Epithelial cell of proximal tubule (primary cell): ENCODE data around the gene TERT. TPM values are rescaled to one million over a fixed set of nuclear protein-coding genes. Genes with fewer than 3 reads are reported as not detected.
"Not testable (repeated sequence)": the region's sequence is repeated elsewhere in the genome, so short reads cannot be mapped to it uniquely, and the experiment has no call there.

Source experiments
- DNase-seq: peaks from one replicate; pipeline ENCODE4 v3.0.0-alpha.2; 2011; ENCODE audit warnings: low read depth
- H3K4me3 ChIP-seq: 2 replicates; pipeline ENCODE4 v1.5.1; 2011; ENCODE audit warnings: low read depth, mild to moderate bottlenecking, low read length
- CTCF ChIP-seq: conservative IDR thresholded peaks from 2 replicates; pipeline ENCODE4 v1.5.1; 2012; ENCODE audit warnings: low read depth, mild to moderate bottlenecking, low read length
- total RNA-seq: library from RNA; depleted of rRNA; stranded (reverse); fragments of >200 nt; gene quantifications from 2 replicates; pipeline ENCODE4 v1.2.3, GENCODE V29; 2015

TERT gene
- total RNA-seq, 1 donor from 2014 or later, result not detected

DNA sequence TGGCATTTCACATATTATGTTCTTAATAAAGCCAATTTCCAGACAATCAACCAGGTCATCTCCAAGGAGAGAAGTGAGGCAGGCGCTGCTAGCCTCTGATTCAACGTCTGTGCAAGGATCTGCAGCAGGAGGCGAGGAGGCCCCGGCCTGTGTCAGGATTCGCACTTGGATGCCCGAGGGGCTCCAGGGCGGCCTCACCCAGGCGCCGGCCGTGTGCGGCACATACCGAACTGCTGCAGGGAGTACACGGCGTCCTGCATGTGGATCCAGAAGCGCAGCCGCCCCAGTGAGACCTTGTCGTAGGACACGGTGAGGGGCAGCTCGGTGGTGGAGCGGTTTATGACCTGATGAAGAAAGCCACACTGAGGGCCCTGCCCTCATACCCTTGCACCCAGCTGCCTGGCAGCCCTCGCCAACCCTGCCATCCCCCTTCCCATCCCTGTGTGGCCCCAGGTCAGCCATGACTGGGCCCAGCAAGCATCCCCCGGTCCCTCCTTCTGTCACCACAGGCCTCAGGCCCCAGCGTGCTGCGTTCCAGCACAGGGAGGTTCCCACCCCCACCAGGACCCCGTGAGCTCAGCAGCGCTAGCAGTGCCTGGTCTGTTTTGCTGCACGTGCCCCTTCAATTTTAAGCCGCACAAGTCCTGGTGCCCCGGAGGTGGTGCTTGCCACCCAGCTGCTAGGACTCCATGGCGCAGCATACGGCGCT lies 40.1 kb upstream of the TERT start:
- DNase-seq, result no peak
- no peak for TF ChIP-seq CTCF
- H3K4me3 ChIP-seq, result no peak overlapping the region

GRCh38 chr5:1333986-1334385 lies 39.1 kb upstream of the TERT start:
- TF ChIP-seq CTCF, result no peak
- H3K4me3 ChIP-seq, result no peak overlapping the region
- no peak for DNase-seq

DNA sequence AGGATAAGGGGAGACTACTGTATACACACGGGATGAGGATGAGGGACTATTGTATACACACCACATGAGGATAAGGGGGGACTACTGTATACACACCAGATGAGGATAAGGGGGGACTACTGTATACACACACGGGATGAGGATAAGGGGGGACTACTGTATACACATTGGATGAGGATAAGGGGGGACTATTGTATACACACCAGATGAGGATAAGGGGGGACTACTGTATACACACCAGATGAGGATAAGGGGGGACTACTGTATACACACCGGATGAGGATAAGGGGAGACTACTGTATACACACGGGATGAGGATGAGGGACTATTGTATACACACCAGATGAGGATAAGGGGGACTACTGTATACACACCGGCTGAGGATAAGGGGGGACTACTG lies 38.4 kb upstream of the TERT start:
- not testable (repeated sequence) for DNase-seq

GRCh38 chr5:1332461-1333001 lies 37.7 kb upstream of the TERT start:
- TF ChIP-seq CTCF, result no peak
- DNase-seq, result no peak
- H3K4me3 ChIP-seq, result no peak overlapping the region

More for the DNA sequence above, 38.4 kb upstream of the TERT start:
- H3K4me3 ChIP-seq, result not testable (repeated sequence)

DNA sequence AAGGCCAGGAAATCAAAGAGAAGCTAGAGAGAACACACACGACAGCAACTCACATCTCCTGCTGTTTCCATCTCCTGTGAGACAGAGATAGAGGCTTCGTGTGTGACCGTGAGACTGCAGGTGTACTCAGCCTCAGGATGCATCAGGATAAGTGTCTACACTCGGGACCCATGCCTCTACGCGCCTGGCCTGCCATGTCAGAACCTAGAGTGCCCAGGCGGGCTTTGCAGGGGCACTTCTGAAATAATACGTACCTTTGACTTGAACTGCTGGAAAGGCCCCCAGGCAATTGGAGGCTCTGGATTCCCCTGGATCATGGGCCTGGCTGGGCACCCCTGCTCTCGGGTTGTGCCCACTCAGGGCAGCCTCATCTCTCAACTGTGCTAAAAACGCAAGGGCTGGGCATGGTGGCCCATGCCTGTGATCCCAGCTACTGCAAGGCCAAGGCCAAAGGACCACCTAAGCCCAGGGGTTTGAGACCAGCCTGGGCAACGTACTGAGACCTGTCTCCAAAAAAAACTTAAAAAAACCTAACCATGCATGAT lies 37.1 kb upstream of the TERT start:
- no peak for TF ChIP-seq CTCF
- no peak overlapping the region for H3K4me3 ChIP-seq

DNA sequence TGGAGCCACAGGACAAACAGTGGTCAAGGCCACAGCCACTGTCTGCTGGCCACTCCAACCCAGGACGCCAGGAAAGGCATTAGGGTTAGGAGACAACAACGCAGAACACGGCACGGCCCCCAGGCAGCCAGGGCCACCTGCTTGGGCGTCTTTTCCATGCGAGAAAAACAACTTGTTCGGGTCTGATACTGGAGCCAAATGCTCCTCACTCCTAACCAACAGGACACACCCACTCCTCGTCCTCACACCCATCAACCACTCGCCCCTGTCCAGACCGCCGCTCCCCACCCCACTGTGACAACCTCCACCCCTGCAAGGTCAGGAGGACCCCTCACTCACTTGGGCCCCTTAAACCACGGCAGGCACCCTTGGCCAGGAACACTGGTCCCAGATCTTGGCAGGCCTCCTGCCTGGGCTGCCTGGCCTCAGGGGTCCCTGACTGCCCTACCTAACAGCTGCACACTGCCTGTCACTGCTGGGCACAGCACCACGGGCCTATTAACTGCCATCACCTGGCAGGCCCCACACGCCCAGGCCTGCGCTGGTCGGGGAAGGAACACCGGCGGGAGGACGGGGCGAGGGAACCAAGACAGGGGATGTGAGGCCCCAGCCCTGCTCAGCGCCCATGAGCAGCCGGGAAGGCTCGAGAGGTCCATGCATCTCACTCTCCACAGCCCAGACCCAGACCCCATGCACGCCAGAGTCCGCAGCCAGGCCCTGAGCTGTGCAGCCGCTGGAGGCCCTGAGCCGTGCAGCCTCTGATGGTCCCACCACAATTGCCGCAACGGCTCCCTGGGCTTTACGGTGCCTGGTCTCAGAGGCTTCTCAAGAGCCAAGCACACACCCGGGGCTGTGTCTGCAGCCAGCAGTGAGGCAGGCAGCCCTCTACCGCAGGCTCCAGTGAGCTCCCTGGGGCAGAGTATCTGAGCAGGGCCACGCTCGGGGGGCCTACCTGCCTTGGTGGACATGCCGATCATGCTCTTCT lies 36.3 kb upstream of the TERT start:
- H3K4me3 ChIP-seq, result no peak overlapping the region
- TF ChIP-seq CTCF, result no peak

More for the DNA sequence above, 37.1 kb upstream of the TERT start:
- DNase-seq, result no peak

More for the DNA sequence above, 36.3 kb upstream of the TERT start:
- DNase-seq, result no peak
